Measurements from ENCODE around the gene LCN9.

DNA sequence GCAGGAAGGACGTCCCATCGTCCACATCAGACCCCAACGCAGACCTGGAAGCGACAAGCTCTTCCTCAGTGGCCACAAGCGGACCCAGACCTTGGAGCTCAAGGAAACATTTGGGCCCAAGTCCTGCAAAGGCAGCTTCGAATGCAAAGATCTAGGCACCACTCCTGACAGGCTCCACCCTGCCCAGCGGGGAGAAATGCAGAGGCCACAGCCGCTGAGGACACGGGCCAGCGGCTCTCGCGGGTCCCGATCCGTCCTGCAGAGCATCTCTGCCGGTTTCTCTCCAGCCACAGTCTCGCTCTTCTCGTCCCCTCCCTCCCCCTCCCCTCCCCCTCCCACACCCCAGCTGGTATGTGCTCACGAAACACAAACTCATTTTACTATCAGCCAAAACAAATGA is 31.3 kb downstream of the LCN9 start:
- TF ChIP-seq POLR2AphosphoS5 (IDR thresholded peaks at IDR 0.05) (no peak), POLR2A (IDR thresholded peaks at IDR 0.05) (no peak)
- TF ChIP-seq, protein P1, sequence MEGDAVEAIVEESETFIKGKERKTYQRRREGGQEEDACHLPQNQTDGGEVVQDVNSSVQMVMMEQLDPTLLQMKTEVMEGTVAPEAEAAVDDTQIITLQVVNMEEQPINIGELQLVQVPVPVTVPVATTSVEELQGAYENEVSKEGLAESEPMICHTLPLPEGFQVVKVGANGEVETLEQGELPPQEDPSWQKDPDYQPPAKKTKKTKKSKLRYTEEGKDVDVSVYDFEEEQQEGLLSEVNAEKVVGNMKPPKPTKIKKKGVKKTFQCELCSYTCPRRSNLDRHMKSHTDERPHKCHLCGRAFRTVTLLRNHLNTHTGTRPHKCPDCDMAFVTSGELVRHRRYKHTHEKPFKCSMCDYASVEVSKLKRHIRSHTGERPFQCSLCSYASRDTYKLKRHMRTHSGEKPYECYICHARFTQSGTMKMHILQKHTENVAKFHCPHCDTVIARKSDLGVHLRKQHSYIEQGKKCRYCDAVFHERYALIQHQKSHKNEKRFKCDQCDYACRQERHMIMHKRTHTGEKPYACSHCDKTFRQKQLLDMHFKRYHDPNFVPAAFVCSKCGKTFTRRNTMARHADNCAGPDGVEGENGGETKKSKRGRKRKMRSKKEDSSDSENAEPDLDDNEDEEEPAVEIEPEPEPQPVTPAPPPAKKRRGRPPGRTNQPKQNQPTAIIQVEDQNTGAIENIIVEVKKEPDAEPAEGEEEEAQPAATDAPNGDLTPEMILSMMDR (IDR thresholded peaks at IDR 0.05), result no peak

Measured in transverse colon (tissue), 4 donors.